Measurements from ENCODE around the gene GSTM4. TPM values are rescaled to one million over a fixed set of nuclear protein-coding genes. Genes with fewer than 3 reads are reported as not detected.

The GSTM4 gene
- total and polyA plus RNA-seq, 9 of the 15 experiments (the other 6 are each of a cell fraction or from before 2014, with no cell fraction given) = 18.8 to 53.4 (median 38.8) TPM

DNA sequence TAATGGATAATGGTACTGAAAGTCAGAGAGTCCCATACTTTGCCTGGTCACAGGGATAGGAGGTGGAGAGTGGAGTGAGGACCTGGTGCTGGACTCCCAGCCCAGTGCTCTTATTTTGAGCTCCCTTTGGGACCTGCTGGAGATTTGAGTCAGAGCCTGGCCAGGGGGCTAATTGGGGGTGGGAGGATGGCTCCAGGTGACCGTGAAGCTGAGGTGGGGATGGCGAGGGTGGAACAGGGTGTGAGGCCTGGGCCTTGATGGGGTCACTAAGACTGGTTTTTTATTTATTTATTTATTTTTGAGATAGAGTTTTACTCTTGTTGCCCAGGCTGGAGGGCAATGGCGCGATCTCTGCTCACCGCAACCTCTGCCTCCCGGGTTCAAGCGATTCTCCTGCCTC is 18.5 kb upstream of the GSTM4 start (continued):
- no peak for TF ChIP-seq MEF2A (IDR thresholded peaks at IDR 0.05; ENCODE audit: control insufficient read depth, low read depth, low read length)
- no peak for TF ChIP-seq ZNF347 (CRISPR knock-in tag; IDR thresholded peaks at IDR 0.05; ENCODE audit: low read depth)
- TF ChIP-seq, protein P1, sequence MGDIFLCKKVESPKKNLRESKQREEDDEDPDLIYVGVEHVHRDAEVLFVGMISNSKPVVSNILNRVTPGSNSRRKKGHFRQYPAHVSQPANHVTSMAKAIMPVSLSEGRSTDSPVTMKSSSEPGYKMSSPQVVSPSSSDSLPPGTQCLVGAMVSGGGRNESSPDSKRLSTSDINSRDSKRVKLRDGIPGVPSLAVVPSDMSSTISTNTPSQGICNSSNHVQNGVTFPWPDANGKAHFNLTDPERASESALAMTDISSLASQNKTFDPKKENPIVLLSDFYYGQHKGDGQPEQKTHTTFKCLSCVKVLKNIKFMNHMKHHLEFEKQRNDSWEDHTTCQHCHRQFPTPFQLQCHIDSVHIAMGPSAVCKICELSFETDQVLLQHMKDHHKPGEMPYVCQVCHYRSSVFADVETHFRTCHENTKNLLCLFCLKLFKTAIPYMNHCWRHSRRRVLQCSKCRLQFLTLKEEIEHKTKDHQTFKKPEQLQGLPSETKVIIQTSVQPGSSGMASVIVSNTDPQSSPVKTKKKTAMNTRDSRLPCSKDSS (IDR thresholded peaks at IDR 0.05; ENCODE audit: low read depth, partially characterized antibody) = no peak
- TF ChIP-seq, protein P2, sequence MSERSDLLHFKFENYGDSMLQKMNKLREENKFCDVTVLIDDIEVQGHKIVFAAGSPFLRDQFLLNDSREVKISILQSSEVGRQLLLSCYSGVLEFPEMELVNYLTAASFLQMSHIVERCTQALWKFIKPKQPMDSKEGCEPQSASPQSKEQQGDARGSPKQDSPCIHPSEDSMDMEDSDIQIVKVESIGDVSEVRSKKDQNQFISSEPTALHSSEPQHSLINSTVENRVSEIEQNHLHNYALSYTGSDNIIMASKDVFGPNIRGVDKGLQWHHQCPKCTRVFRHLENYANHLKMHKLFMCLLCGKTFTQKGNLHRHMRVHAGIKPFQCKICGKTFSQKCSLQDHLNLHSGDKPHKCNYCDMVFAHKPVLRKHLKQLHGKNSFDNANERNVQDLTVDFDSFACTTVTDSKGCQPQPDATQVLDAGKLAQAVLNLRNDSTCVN (CRISPR knock-in tag; IDR thresholded peaks at IDR 0.05) = no peak
- TF ChIP-seq TSC22D4 (tag; IDR thresholded peaks at IDR 0.05) = no peak

DNA sequence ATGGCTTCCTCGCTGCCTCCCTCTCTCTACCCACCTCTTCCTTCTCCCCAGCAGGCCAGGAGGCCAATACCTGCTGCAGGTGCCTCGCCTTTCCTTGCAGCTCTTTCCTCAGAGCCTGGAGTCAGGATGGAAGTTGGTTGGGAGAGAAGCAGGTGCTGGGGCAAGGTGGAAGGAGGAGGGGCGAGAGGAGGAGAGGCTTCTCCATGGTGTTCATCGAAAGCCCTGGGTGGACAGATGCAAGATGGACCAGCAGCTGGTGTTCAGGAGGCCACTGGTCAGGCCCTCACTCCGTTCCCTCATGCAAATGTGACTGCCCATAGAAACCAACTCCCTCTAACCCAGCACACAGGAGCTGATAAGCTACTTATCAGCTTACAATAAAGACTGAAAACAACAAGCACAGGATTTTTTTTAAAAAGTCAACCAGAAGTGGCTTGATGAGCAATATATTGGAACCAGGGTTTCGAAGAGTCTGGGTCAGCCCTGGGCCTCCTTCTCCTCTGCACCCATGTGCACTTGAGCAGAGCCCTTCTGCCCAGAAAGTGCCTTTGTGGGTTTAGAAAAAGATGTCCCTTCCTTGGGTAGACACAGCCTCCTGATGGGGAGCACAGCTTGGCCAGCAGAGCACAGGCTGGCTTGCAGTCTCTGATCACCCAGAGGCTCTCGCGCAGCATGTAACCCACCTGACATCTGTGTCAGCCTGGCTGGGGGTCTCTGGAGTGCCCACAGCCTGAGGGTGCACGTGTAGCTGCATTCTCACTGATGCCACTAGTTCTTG is 16.6 kb upstream of the GSTM4 start:
- Histone ChIP-seq H4K20me1 (replicated peaks; ENCODE audit: control insufficient read depth, insufficient read depth, low read length) (no peaks in the 10 kb centered on the region), H3K4me2 (ENCODE audit: insufficient read depth, low read length) (no peak overlapping the region), H3K27me3 (ENCODE audit: control insufficient read depth in 2 of 2, insufficient read depth in 2 of 2, low read length in 2 of 2) (no peaks in the 10 kb centered on the region; a peak in 1 of 5 replicates), H2AFZ (ENCODE audit: low read depth, low read length) (no peak overlapping the region), H3K9ac (ENCODE audit: insufficient read depth in 1 of 2, low read depth in 2 of 2, low read length in 2 of 2) (peak overlapping the region in 1 of 2 experiments; percentile 57; a peak in 2 of 4 replicates), H3K27ac (ENCODE audit: extremely low read depth, low read depth, low read length) (no peak overlapping the region), H3K79me2 (ENCODE audit: control insufficient read depth, insufficient read depth, low read length) (no peaks in the 10 kb centered on the region), H3K4me3 (no peak overlapping the region), H3K36me3 (ENCODE audit: control insufficient read depth, insufficient read depth, low read length) (no peaks in the 10 kb centered on the region), H3K4me1 (replicated peaks in 1 of 2; ENCODE audit: control insufficient read depth in 2 of 2, insufficient read depth in 2 of 2, low read length in 2 of 2) (peaks cover 22 to 44% of the 10 kb centered on the region in 2 experiments), H3K9me3 (replicated peaks; ENCODE audit: control insufficient read depth, insufficient read depth, low read depth, low read length) (no peaks in the 10 kb centered on the region), H3K9me1 (ENCODE audit: control insufficient read depth, insufficient read depth, low read length) (no peaks in the 10 kb centered on the region)
- intact Hi-C loops (cut with micrococcal nuclease) (no loop called here), in situ Hi-C loops (cut with MboI) (no loop called here)
- CTCF ChIA-PET (ENCODE audit: low intra/inter-chr PET ratio) = interaction anchor here (1.0 to 6.9 kb wide), 3 partner anchors 93 to 345 kb away, joined by 3 to 77 read pairs (median 3); partner anchors contain the start of gene AHCYL1
- POLR2A ChIA-PET = interaction anchor here (0.7 to 6.4 kb wide), 16 partner anchors 9 to 347 kb away, joined by 3 to 44 read pairs (median 4); partner anchors contain the start of genes AHCYL1, AMPD2, GNAI3 and GNAT2
- ATAC-seq = no peak
- WGBS (ENCODE audit: insufficient coverage, low coverage, missing lambda C conversion rate) = 4% methylated on average over 9 of the region's 9 CpGs
- no peak for DNase-seq (ENCODE audit: extremely low read depth in 1 of 4, low spot score in 3 of 4)
- no TSS peak for BruUV-seq (replicated peaks)
- FAIRE-seq = no peak
- TF ChIP-seq ZNF551 (CRISPR knock-in tag; IDR thresholded peaks at IDR 0.05) (no peak), MTA2 (IDR thresholded peaks at IDR 0.05; ENCODE audit: low read depth) (no peak), TSC22D4 (tag; IDR thresholded peaks at IDR 0.05) (no peak), POLR2H (tag; IDR thresholded peaks at IDR 0.05; ENCODE audit: low read depth) (no peak), TBP (optimal IDR thresholded peaks at IDR 0.05; ENCODE audit: low read depth, low read length) (no peak), NCOA1 (IDR thresholded peaks at IDR 0.05; ENCODE audit: low read depth) (no peak), ZNF263 (CRISPR knock-in tag; IDR thresholded peaks at IDR 0.05; ENCODE audit: borderline replicate concordance) (0 out of 2 replicates have a peak, but pooled peaks have one; percentile 50), BDP1 (IDR thresholded peaks at IDR 0.05; ENCODE audit: insufficient read depth, insufficient read length) (no peak), ZNF146 (CRISPR knock-in tag; IDR thresholded peaks at IDR 0.05; ENCODE audit: unreplicated experiment) (no peak), HDGF (IDR thresholded peaks at IDR 0.05) (no peak), DEAF1 (CRISPR knock-in tag; IDR thresholded peaks at IDR 0.05) (no peak), NONO (IDR thresholded peaks at IDR 0.05; ENCODE audit: low read depth in 2 of 2, low read length in 1 of 2) (no peak)

Data from K562 (cell line).